CD4-positive, alpha-beta T cell treated with Interleukin-4 for 1 hour (primary cell): Measurements from ENCODE around the gene ADAMTS16.
"Not testable (repeated sequence)": the region's sequence is repeated elsewhere in the genome, so short reads cannot be mapped to it uniquely, and the experiment has no call there.

Source experiments
- DNase-seq, 2 donors: peaks; one replicate each; pipeline ENCODE4 v3.0.0-alpha.2; 2020 to 2022

The ADAMTS16 gene

GRCh38 chr5:5139777-5140478 lies at the start of gene ADAMTS16:
ADAMTS16 (plus strand) TSS chr5:5140330; CDS start chr5:5140468, 138 bp downstream.
- DNase-seq, result no peak

- DNase-seq, result no peak
Measured at GRCh38 chr5:5092149-5092548, 48.0 kb upstream of the ADAMTS16 start.

- DNase-seq, result no peak
Measured at GRCh38 chr5:5100635-5101034, 39.5 kb upstream of the ADAMTS16 start.

GRCh38 chr5:5101676-5102075 lies 38.5 kb upstream of the ADAMTS16 start:
- no peak for DNase-seq

- no peak for DNase-seq
Measured at GRCh38 chr5:5103245-5103644, 36.9 kb upstream of the ADAMTS16 start.

- DNase-seq, result no peak
Measured at GRCh38 chr5:5104550-5104949, 35.6 kb upstream of the ADAMTS16 start.

- no peak for DNase-seq
Measured at GRCh38 chr5:5105531-5105930, 34.6 kb upstream of the ADAMTS16 start.

- no peak for DNase-seq
Measured at GRCh38 chr5:5116956-5117355, 23.2 kb upstream of the ADAMTS16 start.

GRCh38 chr5:5122776-5123175 lies 17.4 kb upstream of the ADAMTS16 start:
- DNase-seq, result no peak

- no peak for DNase-seq
Measured at GRCh38 chr5:5124231-5124630, 15.9 kb upstream of the ADAMTS16 start.

GRCh38 chr5:5126444-5126843 lies 13.7 kb upstream of the ADAMTS16 start:
- DNase-seq, result no peak

- no peak for DNase-seq
Measured at GRCh38 chr5:5128766-5129165, 11.4 kb upstream of the ADAMTS16 start.

GRCh38 chr5:5132234-5132633 lies 7.9 kb upstream of the ADAMTS16 start:
- DNase-seq, result no peak

GRCh38 chr5:5132693-5133295 lies 7.3 kb upstream of the ADAMTS16 start:
- no peak for DNase-seq

- DNase-seq, result no peak
Measured at GRCh38 chr5:5134107-5134506, 6.0 kb upstream of the ADAMTS16 start.

GRCh38 chr5:5135957-5136676 lies 4.0 kb upstream of the ADAMTS16 start:
- no peak for DNase-seq

GRCh38 chr5:5137851-5138250 lies 2.3 kb upstream of the ADAMTS16 start:
- DNase-seq, result not testable (repeated sequence)

- no peak for DNase-seq
Measured at GRCh38 chr5:5139336-5139776, 774 bp upstream of the ADAMTS16 start.

- no peak for DNase-seq
Measured at GRCh38 chr5:5140479-5141338, 579 bp downstream of the ADAMTS16 start.

GRCh38 chr5:5141339-5141599 lies 1.1 kb downstream of the ADAMTS16 start:
- no peak for DNase-seq

- DNase-seq, result peak; percentile 22 to 52
Measured at GRCh38 chr5:5141625-5142525, 1.7 kb downstream of the ADAMTS16 start.

GRCh38 chr5:5144441-5144840 lies 4.3 kb downstream of the ADAMTS16 start:
- no peak for DNase-seq
